AG09309 (cell line): ENCODE results near the gene TRIO.

ENCODE experiments used
- DNase-seq: peaks from one replicate; pipeline ENCODE4 v3.0.0-alpha.2; 2010; ENCODE audit warnings: low read depth
- H3K4me3 ChIP-seq: 2 replicates; pipeline ENCODE4 v1.5.1; 2011; ENCODE audit warnings: mild to moderate bottlenecking, low read depth, low read length, moderate library complexity; ENCODE audit not compliant: control insufficient read depth
- CTCF ChIP-seq: IDR thresholded peaks from 2 replicates; pipeline ENCODE4 v1.5.1; 2011; ENCODE audit warnings: mild to moderate bottlenecking, low read depth, low read length, inconsistent platforms; ENCODE audit not compliant: insufficient read depth, control insufficient read depth; ENCODE audit errors: missing control alignments

Gene TRIO

GRCh38 chr5:14283139-14283538, 140.0 kb downstream of the TRIO start:
- TF ChIP-seq CTCF = no peak
- DNase-seq = no peak
- no peak overlapping the region for H3K4me3 ChIP-seq

- DNase-seq = no peak
- H3K4me3 ChIP-seq = no peak overlapping the region
- no peak for TF ChIP-seq CTCF
Measured at GRCh38 chr5:14284392-14285148, 141.4 kb downstream of the TRIO start.

DNA sequence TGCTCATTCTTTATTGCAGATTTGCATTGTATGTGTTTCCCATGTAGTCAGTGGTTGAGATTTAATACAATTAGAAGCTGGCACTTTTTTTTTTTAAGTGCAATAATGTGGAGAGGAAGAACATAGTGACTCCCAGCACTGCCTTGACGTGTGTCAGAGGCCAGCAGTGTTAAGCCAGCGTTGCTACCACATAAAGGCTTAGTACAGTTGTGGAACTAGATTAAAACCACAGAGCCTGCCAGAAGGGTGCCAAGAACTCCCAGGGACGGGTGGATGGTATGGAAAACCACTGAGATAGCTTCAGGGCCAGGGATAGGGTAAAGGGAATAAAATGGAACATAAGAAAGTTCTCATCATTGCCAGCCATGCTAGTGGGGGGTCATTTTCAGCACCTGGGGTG, 142.9 kb downstream of the TRIO start:
- TF ChIP-seq CTCF = no peak
- H3K4me3 ChIP-seq = no peak overlapping the region
- DNase-seq = no peak

GRCh38 chr5:14286574-14287421, 143.7 kb downstream of the TRIO start:
- H3K4me3 ChIP-seq = no peak overlapping the region
- TF ChIP-seq CTCF = no peak
- DNase-seq = no peak

GRCh38 chr5:14292766-14293658, 149.9 kb downstream of the TRIO start:
- no peak overlapping the region for H3K4me3 ChIP-seq
- DNase-seq = no peak
- TF ChIP-seq CTCF = no peak

GRCh38 chr5:14295610-14296009, 152.5 kb downstream of the TRIO start:
- no peak overlapping the region for H3K4me3 ChIP-seq
- no peak for DNase-seq
- no peak for TF ChIP-seq CTCF
